Skeletal muscle cell (primary cell): ENCODE measurements around the gene BACH2.
A peak's percentile ranks its signal among the peaks of the same experiment; 100 is the strongest.
"Not testable (repeated sequence)": the region's sequence is repeated elsewhere in the genome, so short reads cannot be mapped to it uniquely, and the experiment has no call there.

Experiments used
- DNase-seq: peaks from one replicate; pipeline ENCODE4 v3.0.0-alpha.2; 2010; ENCODE audit warnings: low read depth
- H3K4me3 ChIP-seq: 2 replicates; pipeline ENCODE4 v1.5.1; 2011; ENCODE audit warnings: low read depth, mild to moderate bottlenecking, control low read depth, low read length, moderate library complexity

Gene BACH2

GRCh38 chr6:90296341-90297114 is at the start of gene BACH2:
TSS of gene BACH2 (minus strand) at chr6:90296843. CDS start at chr6:90008844, 287,999 bp downstream.
- peak; percentile 62 for DNase-seq
- H3K4me3 ChIP-seq, result peak within 1 kb of the TSS; percentile 66

GRCh38 chr6:90343576-90343975 is 46.9 kb upstream of the BACH2 start:
- no peak overlapping the region for H3K4me3 ChIP-seq
- DNase-seq, result no peak

GRCh38 chr6:90338409-90338808 is 41.8 kb upstream of the BACH2 start:
- no peak overlapping the region for H3K4me3 ChIP-seq
- no peak for DNase-seq

GRCh38 chr6:90336388-90336947 is 39.8 kb upstream of the BACH2 start:
- no peak overlapping the region for H3K4me3 ChIP-seq

GRCh38 chr6:90333928-90334327 is 37.3 kb upstream of the BACH2 start:
- DNase-seq, result no peak
- no peak overlapping the region for H3K4me3 ChIP-seq

More at GRCh38 chr6:90336388-90336947, 39.8 kb upstream of the BACH2 start:
- no peak for DNase-seq

- not testable (repeated sequence) for DNase-seq, H3K4me3 ChIP-seq
These were observed 36.4 kb upstream of the BACH2 start for GRCh38 chr6:90332978-90333543.

GRCh38 chr6:90329386-90330077 is 32.9 kb upstream of the BACH2 start:
- DNase-seq, result no peak

GRCh38 chr6:90328004-90328403 is 31.4 kb upstream of the BACH2 start:
- DNase-seq, result peak; percentile 11
- H3K4me3 ChIP-seq, result no peak overlapping the region

More at GRCh38 chr6:90329386-90330077, 32.9 kb upstream of the BACH2 start:
- no peak overlapping the region for H3K4me3 ChIP-seq

- DNase-seq, result no peak
- H3K4me3 ChIP-seq, result no peak overlapping the region
These were observed 29.9 kb upstream of the BACH2 start for GRCh38 chr6:90326404-90327057.

GRCh38 chr6:90323706-90324105 is 27.1 kb upstream of the BACH2 start:
- DNase-seq, result no peak
- no peak overlapping the region for H3K4me3 ChIP-seq

GRCh38 chr6:90322976-90323474 is 26.4 kb upstream of the BACH2 start:
- no peak for DNase-seq

GRCh38 chr6:90319979-90320685 is 23.5 kb upstream of the BACH2 start:
- DNase-seq, result no peak
- H3K4me3 ChIP-seq, result no peak overlapping the region

More at GRCh38 chr6:90322976-90323474, 26.4 kb upstream of the BACH2 start:
- H3K4me3 ChIP-seq, result no peak overlapping the region

GRCh38 chr6:90319044-90319443 is 22.4 kb upstream of the BACH2 start:
- DNase-seq, result no peak
- H3K4me3 ChIP-seq, result no peak overlapping the region

- no peak for DNase-seq
- no peak overlapping the region for H3K4me3 ChIP-seq
These were observed 19.3 kb upstream of the BACH2 start for GRCh38 chr6:90315986-90316385.

- no peak for DNase-seq
- no peak overlapping the region for H3K4me3 ChIP-seq
These were observed 18.8 kb upstream of the BACH2 start for GRCh38 chr6:90315354-90315950.

- no peak overlapping the region for H3K4me3 ChIP-seq
- DNase-seq, result no peak
These were observed 17.9 kb upstream of the BACH2 start for GRCh38 chr6:90314514-90314913.

GRCh38 chr6:90311569-90311968 is 14.9 kb upstream of the BACH2 start:
- no peak for DNase-seq
- H3K4me3 ChIP-seq, result no peak overlapping the region

GRCh38 chr6:90305800-90306448 is 9.3 kb upstream of the BACH2 start:
- no peak overlapping the region for H3K4me3 ChIP-seq
- no peak for DNase-seq
